NOMO-1 treated with dmso at 0.1 percent for 144 hours (cell line): ENCODE measurements around the gene AGBL2.
"Not testable (repeated sequence)": the region's sequence is repeated elsewhere in the genome, so short reads cannot be mapped to it uniquely, and the experiment has no call there.

Source experiments
- DNase-seq: peaks from one replicate; lab custom pipeline; 2025; ENCODE audit not compliant: unreplicated experiment; lab: John Stamatoyannopoulos, UW

AGBL2 gene

GRCh38 chr11:47636331-47636730 lies 78.8 kb downstream of the AGBL2 start:
- not testable (repeated sequence) for DNase-seq

DNA sequence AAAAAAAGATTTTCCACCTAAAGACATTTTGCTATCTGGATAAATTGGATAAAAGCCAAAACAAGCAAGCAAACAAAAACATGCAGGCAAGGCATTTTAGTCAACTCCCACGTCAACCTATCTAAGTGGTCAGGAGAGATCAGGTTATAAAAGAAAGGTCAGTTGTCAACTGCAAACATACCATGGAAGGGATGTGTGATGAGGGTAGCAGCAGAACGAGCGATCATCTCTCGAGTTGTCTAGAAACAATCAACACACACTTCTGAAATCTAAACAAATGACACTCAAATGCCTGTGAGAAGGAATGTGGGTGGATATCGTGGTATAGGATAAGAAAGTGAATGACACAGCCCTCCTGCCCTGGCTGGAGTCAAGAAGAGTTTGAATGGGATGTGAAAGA lies 83.7 kb downstream of the AGBL2 start:
- DNase-seq, result no peak

DNA sequence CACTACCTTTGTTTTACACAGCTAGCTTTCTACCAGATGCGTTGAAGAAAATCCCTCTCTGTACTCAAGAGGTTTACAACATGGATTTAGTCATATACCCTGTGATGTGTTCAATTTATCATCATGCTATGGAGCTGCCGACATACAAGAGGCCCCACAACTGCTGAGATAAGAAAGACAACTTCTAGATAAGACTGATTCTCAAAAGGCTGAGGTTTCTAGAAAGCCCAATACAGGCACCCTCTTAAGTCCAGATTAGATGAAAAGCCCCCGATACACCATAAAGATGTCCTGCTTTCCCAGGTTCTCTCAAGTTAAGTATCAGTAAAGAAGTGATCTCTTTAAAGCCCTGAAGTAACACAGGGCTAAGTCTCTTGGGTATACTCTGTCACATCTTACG lies 87.1 kb downstream of the AGBL2 start:
- DNase-seq, result no peak

DNA sequence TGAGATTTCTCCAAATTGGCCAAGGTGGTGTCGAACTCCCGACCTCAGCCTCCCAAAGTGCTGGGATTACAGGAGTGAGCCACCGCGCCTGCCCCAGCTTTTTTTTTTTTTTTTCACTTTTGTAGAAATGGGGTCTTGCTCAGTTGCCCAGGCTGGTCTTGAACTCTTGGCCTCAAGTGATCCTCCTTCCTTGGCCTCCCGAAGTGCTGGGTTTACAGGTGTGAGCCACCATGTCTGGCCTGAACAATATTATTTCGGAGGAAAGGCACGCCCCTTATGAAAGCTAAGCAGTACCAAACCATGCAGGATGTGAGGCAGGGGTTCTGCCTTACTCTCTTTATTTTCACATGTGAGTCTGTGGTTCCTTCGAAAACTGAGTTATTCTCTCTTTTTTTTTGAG lies 88.9 kb downstream of the AGBL2 start:
- DNase-seq, result no peak

GRCh38 chr11:47620836-47621378 lies 94.3 kb downstream of the AGBL2 start:
- no peak for DNase-seq

GRCh38 chr11:47617417-47617809 lies 97.8 kb downstream of the AGBL2 start:
- DNase-seq, result no peak

DNA sequence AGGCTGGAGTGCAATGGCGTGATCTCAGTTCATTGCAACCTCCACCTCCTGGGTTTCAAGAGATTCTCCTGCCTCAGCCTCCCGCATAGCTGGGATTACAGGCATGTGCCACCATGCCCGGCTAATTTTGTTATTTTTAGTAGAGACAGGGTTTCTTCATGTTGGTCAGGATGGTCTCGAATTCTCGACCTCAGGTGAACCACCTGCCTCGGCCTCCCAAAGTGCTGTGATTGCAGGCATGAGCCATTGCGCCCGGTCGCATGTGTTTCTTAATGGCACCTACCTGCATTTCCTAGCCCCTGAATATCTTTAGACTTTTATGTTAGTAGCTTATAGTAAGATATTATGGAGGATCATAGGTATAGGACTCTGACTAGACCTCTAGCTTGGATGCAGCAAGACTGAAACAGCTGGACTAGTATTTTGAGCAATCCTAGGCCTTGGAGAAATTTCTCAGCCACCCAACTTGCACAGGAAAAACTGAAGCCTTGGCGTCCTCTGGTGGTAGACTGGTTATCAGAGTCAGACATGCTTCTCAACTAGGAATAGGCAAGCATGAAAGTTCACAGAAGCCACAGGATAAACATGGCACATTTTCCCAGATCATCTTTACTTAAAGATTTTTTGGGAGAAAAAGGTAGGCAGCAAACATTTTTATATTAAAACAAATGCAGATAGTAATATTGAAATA lies 98.3 kb downstream of the AGBL2 start:
- peak; percentile 47 for DNase-seq

DNA sequence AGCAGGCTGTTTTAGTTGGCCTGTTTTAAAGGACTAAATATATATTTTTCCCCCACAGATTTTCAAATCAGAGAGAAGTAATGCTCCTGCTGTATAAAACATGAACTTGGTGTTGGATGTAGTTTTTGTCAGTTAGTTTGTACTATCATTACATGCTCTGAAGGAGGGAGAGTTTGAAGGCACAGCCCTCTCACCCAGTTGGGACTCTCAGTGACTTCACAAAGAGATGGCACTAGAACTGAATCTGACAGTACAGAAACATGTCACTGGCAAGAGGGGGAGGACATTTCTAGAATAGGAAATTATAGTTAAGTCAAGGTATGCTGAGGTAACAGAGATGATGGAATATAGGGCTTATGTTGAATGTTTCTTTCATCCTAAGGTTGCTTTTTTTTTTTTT lies 99.9 kb downstream of the AGBL2 start:
- no peak for DNase-seq

DNA sequence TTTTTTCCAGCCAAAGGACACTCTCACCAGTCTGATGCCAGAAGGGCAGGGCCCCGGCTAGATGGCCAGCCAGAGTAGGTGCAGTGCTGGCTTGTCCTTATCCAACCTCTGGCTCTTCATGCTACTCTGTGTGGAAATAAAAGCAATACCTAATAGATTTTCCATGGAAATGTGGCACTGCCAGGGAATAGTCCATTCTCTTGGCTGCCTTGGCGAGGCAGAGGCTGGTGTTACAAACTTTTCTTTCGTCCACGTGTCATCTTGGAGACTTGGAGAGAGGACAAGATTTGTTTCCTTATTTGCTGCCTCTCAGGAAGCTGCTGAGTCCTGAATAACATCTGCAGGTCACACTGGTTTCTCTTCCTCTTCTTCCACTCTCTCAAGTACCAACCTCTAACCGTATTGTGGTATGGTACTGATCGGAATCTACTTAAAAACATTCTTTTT lies 103.8 kb downstream of the AGBL2 start:
- DNase-seq, result peak; percentile 76

GRCh38 chr11:47609675-47610074 lies 105.5 kb downstream of the AGBL2 start:
- no peak for DNase-seq
